ENCODE data around the gene ITPR2.
"Not testable (repeated sequence)": the region's sequence is repeated elsewhere in the genome, so short reads cannot be mapped to it uniquely, and the experiment has no call there.

The ITPR2 gene

DNA sequence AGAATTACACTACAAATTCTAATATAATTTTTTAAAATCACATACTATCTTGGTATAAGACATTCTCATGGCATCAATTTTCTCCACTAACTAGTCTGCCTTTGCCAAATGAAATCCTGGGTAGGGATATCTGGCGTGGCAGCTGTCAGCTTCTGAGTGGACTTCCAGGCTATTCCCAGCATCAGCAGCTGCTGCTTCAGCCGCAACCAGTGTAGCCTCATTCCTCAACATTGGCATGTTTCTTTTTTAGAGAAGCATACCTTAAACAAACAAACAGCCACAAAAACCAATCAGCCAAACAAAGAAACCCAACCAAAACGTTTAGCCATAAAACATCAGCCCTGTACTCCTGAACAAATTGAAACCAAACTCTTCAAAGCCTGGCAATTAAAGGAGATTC, 401.8 kb downstream of the ITPR2 start:
- no peak for DNase-seq

- DNase-seq: not testable (repeated sequence)
Measured at GRCh38 chr12:26430596-26430995, 402.4 kb downstream of the ITPR2 start.

DNA sequence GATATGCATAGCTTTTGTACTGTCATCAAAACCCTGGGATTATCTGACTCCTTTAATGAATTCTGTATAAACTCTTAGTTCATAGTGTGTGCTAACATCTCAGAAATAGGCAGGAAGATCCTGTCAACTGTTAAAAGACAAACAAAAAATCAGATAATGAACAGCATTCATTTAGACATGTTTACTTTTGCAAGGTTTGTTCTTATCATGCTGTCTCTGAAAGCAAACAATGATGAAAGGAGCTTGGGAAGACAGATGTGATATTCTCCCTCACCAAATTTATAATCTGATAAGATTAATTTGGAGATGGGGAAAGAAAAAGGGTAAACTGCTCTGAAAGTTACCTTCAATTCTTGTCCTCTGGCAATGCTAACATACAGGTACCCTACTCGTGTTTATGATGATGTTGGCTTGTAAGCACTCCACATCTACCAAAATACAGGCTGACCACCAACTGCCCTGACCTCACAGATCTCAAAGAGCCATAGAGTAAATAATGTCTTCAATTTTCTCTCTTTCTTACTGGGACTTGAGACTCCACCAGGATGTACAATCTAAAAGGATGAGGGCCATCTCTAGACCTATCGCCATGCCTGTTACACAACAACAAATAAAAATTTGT, 403.8 kb downstream of the ITPR2 start:
- DNase-seq: no peak

GRCh38 chr12:26428420-26428819, 404.6 kb downstream of the ITPR2 start:
- DNase-seq: no peak

- no peak for DNase-seq
Measured at GRCh38 chr12:26426652-26427051, 406.3 kb downstream of the ITPR2 start.

- DNase-seq: no peak
Measured at GRCh38 chr12:26425587-26426260, 407.3 kb downstream of the ITPR2 start.

DNA sequence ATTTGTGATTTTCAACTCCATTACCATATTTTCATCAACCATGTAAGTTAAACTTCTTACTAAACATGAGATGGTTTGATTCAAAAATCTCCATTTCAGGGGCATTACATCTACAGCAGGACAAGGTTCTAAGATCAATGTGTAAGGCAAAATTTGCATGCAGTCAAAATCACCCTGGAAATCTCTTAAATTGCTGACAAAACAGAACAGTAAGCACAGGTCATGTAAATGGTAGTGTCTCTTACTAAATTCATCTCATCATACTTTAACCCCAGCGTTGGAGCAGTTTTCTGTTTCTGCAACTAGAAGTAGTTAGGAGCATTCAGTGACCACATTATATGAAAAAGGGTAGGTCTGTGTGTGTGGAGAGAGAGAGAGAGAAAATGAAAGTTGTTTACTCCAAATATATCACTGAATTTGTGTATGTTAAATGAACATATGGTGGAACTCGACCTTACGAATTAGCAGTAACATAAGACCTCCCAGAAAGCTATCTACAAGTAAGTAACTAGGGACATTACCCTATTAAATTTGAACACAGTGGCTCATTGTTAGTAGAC, 410.1 kb downstream of the ITPR2 start:
- no peak for DNase-seq

DNA sequence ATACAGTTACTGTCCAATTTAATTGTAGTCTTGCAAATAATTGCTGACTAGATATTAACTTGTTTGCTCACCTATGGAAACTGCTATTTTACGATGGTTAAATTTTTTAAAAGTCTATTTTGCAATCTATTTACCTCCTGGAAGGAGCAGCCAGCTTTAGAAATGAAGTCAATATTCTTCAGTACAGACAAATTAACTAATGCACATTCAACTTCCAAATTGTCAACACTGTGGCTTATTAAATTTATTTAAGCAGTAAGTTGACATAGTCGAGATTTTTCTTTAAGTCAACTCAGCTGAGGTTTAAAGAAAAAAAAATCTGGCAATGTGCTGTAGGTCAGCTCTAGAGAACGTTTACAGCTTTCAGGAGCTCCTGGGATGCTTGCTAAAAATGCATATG, 416.4 kb downstream of the ITPR2 start:
- no peak for DNase-seq

- no peak for DNase-seq
Measured at GRCh38 chr12:26410689-26411088, 422.3 kb downstream of the ITPR2 start.

DNA sequence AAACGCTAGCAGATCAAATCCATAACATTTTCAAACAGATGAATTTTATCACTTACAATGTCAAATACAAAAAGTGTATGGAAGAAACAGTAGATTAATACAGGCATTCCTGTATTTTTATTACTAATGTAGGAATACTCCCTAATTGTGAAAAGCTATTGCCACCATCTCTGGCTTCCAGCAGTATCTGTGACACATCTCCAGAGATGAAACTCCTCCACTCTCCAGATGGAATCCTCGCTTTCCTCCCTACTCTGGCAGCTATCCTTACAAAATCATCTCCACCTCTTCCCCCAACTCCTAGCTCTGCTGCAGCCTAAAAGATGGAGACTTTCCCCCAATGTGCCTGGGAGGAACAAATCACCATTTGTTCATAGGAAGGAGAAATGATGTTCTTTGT, 426.2 kb downstream of the ITPR2 start:
- no peak for DNase-seq

DNA sequence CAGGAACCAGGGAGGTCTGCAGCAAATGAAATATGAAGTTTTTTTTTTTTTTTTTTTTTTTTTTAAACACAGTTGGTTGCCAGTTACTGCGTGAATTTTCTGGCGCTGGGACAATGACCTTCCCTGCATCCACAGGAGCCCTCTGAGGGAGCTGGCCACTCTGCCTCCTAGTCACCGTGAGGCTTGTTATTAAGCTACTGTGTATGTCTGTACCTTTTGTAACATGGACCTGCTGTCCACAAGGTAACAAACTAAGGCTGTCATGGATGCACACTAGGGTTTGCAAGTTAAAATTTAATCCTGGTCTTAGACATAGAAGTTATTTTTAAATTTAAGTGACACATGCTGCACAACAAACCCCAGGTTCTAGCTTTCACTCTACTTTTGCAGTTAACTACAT, 426.6 kb downstream of the ITPR2 start:
- no peak for DNase-seq

DNA sequence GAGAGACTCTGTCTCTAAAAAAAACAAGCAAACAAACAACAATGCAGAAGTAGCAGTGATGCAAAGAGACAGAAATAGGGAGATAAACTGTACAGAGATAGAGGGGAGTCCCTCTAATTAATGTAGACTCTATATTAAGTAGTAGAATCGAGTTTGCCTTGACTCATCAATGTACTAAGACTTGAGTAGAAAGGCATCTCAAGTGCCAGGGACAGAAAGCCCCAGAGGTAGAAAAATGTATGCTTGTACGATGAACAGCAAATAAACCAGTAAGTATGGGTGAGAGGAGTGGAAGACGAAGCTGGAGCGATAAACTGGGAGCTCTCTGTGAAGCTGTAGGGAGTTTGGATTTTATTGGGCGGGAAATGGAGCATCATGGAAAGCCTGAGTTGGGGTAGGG, 429.4 kb downstream of the ITPR2 start:
- DNase-seq: no peak

GRCh38 chr12:26402648-26403047, 430.3 kb downstream of the ITPR2 start:
- DNase-seq: no peak

GRCh38 chr12:26401874-26402273, 431.1 kb downstream of the ITPR2 start:
- no peak for DNase-seq

- no peak for DNase-seq
Measured at GRCh38 chr12:26400627-26401026, 432.4 kb downstream of the ITPR2 start.

DNA sequence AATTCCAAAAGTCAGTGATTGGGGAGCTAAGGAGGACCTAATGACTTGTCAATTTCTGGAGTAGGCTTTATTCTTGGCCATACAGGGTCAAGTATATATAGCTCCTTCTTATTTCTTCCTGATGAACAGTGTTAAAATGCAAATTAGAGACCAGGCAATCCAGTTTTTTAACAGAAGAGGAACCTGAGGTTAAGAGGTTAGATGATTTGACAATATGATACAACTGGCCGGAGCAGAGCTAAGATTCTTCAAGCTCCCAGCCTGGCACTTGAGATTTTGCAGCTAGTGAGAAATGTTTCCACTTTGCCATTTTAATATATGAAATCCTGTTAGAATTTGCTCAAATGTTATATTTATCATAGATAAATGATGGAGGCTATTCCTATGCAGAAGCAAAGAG, 433.6 kb downstream of the ITPR2 start:
- no peak for DNase-seq

GRCh38 chr12:26396402-26396801, 436.6 kb downstream of the ITPR2 start:
- no peak for DNase-seq

- DNase-seq: no peak
Measured at GRCh38 chr12:26389343-26389742, 443.7 kb downstream of the ITPR2 start.

- no peak for DNase-seq
Measured at GRCh38 chr12:26384536-26384935, 448.5 kb downstream of the ITPR2 start.

- DNase-seq: no peak
Measured at GRCh38 chr12:26383041-26383440, 450.0 kb downstream of the ITPR2 start.

GRCh38 chr12:26380897-26381296, 452.1 kb downstream of the ITPR2 start:
- DNase-seq: no peak

DNA sequence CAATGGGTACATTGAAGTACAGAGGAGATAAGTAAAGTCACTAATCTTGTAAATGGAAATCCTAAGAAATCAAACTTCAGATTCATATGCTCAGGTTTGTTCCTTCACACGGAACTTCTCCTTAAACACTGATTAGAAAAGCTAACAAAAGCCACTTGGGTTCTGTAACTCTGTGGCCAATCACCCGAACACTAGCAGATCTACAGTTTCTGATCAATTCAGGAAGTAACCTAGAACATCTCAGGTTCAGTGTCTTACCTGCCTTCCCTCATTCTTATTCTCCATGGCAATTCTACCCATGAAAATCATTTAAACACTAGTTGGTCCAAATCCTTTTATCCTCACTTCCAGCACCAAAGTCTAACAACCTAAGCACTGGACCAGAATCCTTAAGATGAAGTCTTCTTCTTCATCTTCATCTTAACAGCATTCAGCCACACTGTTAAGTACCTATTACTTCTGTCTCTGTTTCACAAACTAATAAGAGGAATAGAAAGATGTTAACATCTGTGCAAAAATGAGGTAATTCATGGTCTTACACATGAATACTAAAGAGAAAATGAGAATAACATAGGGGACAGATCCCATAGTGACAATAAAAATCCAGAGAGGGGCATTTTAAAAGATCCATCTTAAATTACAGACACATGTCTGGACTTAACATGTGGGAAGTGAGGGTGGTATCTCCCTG, 453.1 kb downstream of the ITPR2 start:
- DNase-seq: no peak

DNA sequence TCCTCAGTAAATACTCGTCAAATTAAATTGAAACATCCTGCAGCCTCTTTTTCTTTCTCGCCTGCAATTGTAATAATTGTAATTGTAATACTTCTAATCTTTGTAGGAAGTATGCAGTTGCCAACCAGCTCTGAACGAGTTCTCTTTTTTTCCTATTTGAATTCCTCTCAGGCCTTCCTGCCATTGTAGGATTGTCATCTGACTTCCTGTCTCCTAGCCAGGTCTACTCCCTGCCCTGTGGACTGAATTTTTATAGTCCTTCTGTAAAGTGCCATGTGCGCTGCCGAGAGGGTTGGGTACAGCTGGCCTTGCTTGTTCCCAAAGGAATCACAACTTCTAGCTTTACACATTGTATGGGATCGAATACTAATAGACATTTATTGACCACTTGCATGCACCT, 454.3 kb downstream of the ITPR2 start:
- no peak for DNase-seq
